Fibroblast of peridontal ligament (primary cell): ENCODE data around the gene SEZ6.
"Not testable (repeated sequence)": the region's sequence is repeated elsewhere in the genome, so short reads cannot be mapped to it uniquely, and the experiment has no call there.

Source experiments
- DNase-seq: peaks from one replicate; pipeline ENCODE4 v3.0.0-alpha.2; 2010; ENCODE audit errors: extremely low read depth

SEZ6 gene

GRCh38 chr17:28935744-28936460 lies 69.9 kb downstream of the SEZ6 start:
- DNase-seq, result no peak

GRCh38 chr17:28934508-28934907 lies 71.3 kb downstream of the SEZ6 start:
- DNase-seq, result not testable (repeated sequence)

GRCh38 chr17:28929787-28930186 lies 76.0 kb downstream of the SEZ6 start:
- no peak for DNase-seq

- no peak for DNase-seq
These were observed 77.8 kb downstream of the SEZ6 start for GRCh38 chr17:28928061-28928460.

GRCh38 chr17:28926786-28927185 lies 79.0 kb downstream of the SEZ6 start:
- no peak for DNase-seq

GRCh38 chr17:28926366-28926765 lies 79.5 kb downstream of the SEZ6 start:
- DNase-seq, result no peak

- DNase-seq, result peak; percentile 83
These were observed 79.9 kb downstream of the SEZ6 start for GRCh38 chr17:28925912-28926365.

GRCh38 chr17:28920201-28920600 lies 85.6 kb downstream of the SEZ6 start:
- DNase-seq, result no peak

- DNase-seq, result no peak
These were observed 87.5 kb downstream of the SEZ6 start for GRCh38 chr17:28918295-28918694.

GRCh38 chr17:28917465-28917864 lies 88.4 kb downstream of the SEZ6 start:
- DNase-seq, result no peak

GRCh38 chr17:28917029-28917428 lies 88.8 kb downstream of the SEZ6 start:
- no peak for DNase-seq

GRCh38 chr17:28916302-28916934 lies 89.4 kb downstream of the SEZ6 start:
- DNase-seq, result peak; percentile 60

GRCh38 chr17:28912938-28913333 lies 92.9 kb downstream of the SEZ6 start:
- DNase-seq, result no peak

GRCh38 chr17:28912281-28912937 lies 93.4 kb downstream of the SEZ6 start:
- DNase-seq, result no peak

- no peak for DNase-seq
These were observed 94.3 kb downstream of the SEZ6 start for GRCh38 chr17:28911411-28912045.

- DNase-seq, result no peak
These were observed 95.3 kb downstream of the SEZ6 start for GRCh38 chr17:28910534-28910933.

GRCh38 chr17:28908640-28909167 lies 97.1 kb downstream of the SEZ6 start:
- DNase-seq, result peak; percentile 95

- DNase-seq, result peak; percentile 73
These were observed 97.9 kb downstream of the SEZ6 start for GRCh38 chr17:28907709-28908475.

GRCh38 chr17:28906706-28907438 lies 99.0 kb downstream of the SEZ6 start:
- no peak for DNase-seq

- no peak for DNase-seq
These were observed 99.6 kb downstream of the SEZ6 start for GRCh38 chr17:28906276-28906675.
